AG10803 (cell line): ENCODE data around the gene TRABD.

Experiments used
- DNase-seq: peaks from one replicate; pipeline ENCODE4 v3.0.0; 2010; ENCODE audit warnings: low read depth
- H3K4me3 ChIP-seq: 2 replicates; pipeline ENCODE4 v1.5.1; 2011; ENCODE audit warnings: mild to moderate bottlenecking, low read length, control low read depth
- CTCF ChIP-seq: conservative IDR thresholded peaks from 2 replicates; pipeline ENCODE4 v1.5.1; 2011; ENCODE audit warnings: mild to moderate bottlenecking, low read length, control low read depth, inconsistent platforms

The TRABD gene

GRCh38 chr22:50183141-50183971 lies 2.4 kb upstream of the TRABD start:
- no peak for TF ChIP-seq CTCF
- no peak for DNase-seq
- H3K4me3 ChIP-seq: no peak overlapping the region

- H3K4me3 ChIP-seq: no peak overlapping the region
- no peak for TF ChIP-seq CTCF
- peak; percentile 65 for DNase-seq
These were observed 1.5 kb upstream of the TRABD start for GRCh38 chr22:50184004-50184901.

GRCh38 chr22:50184902-50185374 lies 775 bp upstream of the TRABD start:
- TF ChIP-seq CTCF: no peak
- H3K4me3 ChIP-seq: peak overlapping the region; percentile 67

GRCh38 chr22:50186181-50186714 lies 535 bp downstream of the TRABD start:
- TF ChIP-seq CTCF: no peak
- peak overlapping the region; percentile 67 for H3K4me3 ChIP-seq
- no peak for DNase-seq

More at GRCh38 chr22:50184902-50185374, 775 bp upstream of the TRABD start:
- DNase-seq: no peak

GRCh38 chr22:50186761-50187523 lies 1.2 kb downstream of the TRABD start:
- DNase-seq: peak; percentile 36
- peak overlapping the region; percentile 67 for H3K4me3 ChIP-seq
- no peak for TF ChIP-seq CTCF

GRCh38 chr22:50188356-50188755 lies 2.6 kb downstream of the TRABD start:
- TF ChIP-seq CTCF: no peak
- H3K4me3 ChIP-seq: no peak overlapping the region
- no peak for DNase-seq
